Measurements from ENCODE around the gene ENO2. TPM values are rescaled to one million over a fixed set of nuclear protein-coding genes. Genes with fewer than 3 reads are reported as not detected.

The ENO2 gene
- total RNA-seq, 4 donors from 2014 or later = 4.6 to 11.7 (median 8.8) TPM

DNA sequence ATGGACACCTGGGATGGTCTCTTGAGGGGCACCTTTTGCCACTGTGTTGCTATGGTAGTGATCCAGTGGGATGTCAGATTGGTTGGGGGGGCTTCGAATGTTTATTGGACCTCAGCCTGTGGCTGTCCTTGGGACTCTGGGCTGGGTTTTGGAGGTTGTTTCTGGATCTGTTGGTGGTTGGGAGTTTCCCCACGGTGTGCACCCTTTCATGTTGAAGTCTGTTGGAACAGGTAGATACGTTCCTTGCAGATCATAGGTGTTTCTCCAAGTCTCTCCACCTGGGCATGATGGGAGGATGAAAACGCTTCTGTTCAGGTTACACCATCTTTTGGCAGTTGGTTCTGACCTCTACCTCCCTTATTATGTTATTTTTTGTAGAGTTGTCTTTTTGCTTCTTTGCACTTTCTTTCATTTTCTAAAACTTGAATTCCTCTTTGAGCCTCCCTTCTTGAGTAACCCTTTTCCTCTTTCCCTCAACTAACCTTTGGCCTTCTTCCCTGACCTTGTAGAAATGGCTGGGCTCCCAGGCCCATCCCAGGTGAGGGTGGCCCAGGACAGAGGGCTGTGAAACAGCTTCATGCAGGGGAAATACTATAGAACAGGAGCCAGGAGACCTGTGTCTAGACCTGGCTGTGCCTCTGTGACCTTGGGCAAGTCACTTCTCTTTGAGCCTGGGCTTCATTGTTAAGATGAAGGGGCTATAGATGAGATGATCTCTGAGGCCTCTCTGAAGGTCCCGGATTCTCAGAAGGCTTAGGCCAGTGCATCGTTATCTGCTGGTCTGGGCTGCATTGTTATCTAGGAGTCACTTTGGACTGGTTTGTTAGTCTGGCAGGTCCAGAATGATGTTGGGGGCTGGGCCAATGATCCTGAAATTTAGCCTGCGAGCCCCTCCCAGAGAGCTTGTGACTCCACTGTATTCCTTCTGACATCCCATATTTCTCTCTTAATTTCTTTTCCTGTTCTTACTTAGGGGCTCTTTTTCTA is 15.4 kb downstream of the ENO2 start:
- DNase-seq = no peak
- Histone ChIP-seq H3K4me3 (peak overlapping the region; percentile 68 to 98 (median 84)), H3K36me3 (peaks cover 0 to 13% (median 0%) of the 10 kb centered on the region in 3 donors), H3K27ac (peak overlapping the region; percentile 92 to 95 (median 94)), H3K27me3 (no peaks in the 10 kb centered on the region), H3K9me3 (no peaks in the 10 kb centered on the region), H3K4me1 (peaks cover under 1 to 66% (median 13%) of the 10 kb centered on the region in 4 donors)
- TF ChIP-seq, protein P1, sequence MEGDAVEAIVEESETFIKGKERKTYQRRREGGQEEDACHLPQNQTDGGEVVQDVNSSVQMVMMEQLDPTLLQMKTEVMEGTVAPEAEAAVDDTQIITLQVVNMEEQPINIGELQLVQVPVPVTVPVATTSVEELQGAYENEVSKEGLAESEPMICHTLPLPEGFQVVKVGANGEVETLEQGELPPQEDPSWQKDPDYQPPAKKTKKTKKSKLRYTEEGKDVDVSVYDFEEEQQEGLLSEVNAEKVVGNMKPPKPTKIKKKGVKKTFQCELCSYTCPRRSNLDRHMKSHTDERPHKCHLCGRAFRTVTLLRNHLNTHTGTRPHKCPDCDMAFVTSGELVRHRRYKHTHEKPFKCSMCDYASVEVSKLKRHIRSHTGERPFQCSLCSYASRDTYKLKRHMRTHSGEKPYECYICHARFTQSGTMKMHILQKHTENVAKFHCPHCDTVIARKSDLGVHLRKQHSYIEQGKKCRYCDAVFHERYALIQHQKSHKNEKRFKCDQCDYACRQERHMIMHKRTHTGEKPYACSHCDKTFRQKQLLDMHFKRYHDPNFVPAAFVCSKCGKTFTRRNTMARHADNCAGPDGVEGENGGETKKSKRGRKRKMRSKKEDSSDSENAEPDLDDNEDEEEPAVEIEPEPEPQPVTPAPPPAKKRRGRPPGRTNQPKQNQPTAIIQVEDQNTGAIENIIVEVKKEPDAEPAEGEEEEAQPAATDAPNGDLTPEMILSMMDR (IDR thresholded peaks at IDR 0.05) = no peak
- TF ChIP-seq POLR2A (IDR thresholded peaks at IDR 0.05) = no peak

DNA sequence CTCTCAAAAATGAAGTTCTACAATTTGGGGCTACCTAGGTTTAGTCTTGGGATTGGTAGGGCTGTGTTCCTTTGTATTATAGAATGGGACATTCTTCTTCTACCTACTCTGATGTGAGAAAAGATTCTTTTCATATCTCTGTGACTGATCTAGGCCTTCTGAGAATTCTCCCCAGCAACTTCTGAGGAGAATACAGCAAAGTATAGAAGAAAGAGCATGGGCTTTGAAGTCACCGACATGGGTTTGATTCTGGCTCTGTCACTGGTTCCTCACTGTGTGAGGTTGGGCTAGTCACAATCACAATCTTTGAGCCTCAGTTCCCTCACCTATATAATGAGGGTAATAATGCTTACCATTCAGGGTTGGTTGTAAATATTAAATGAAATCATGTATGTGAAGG is 18.4 kb downstream of the ENO2 start:
- DNase-seq = no peak
- no peaks in the 10 kb centered on the region for H3K9me3 ChIP-seq
- H3K27ac ChIP-seq = no peak overlapping the region
- H3K4me3 ChIP-seq = no peak overlapping the region
- H3K27me3 ChIP-seq = no peaks in the 10 kb centered on the region
- no peak for TF ChIP-seq POLR2A (IDR thresholded peaks at IDR 0.05)
- TF ChIP-seq, protein P1 (IDR thresholded peaks at IDR 0.05) = no peak
- H3K4me1 ChIP-seq = peaks cover 8 to 50% (median 14%) of the 10 kb centered on the region in 4 donors
- peaks cover 0 to 28% (median 0%) of the 10 kb centered on the region in 3 donors for H3K36me3 ChIP-seq

DNA sequence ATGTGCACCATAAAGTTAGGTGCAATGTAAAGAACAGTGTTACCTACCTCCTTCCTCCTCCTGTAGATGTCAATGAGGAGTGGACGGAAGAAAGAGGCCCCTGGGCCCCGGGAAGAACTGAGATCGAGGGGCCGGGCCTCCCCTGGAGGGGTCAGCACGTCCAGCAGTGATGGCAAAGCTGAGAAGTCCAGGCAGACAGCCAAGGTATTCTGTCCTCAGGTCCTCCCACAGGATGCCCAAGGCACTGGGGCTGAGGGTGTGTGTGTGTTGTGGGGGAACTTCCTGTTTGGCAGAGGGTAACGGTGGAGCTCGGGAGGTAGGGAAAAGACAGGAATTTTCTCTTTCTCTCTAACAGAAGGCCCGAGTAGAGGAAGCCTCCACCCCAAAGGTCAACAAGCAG is 19.7 kb downstream of the ENO2 start:
- Histone ChIP-seq H3K9me3 (no peaks in the 10 kb centered on the region), H3K27me3 (no peaks in the 10 kb centered on the region), H3K4me1 (peaks cover 13 to 55% (median 14%) of the 10 kb centered on the region in 4 donors), H3K36me3 (peaks cover 0 to 28% (median 0%) of the 10 kb centered on the region in 3 donors), H3K27ac (peak overlapping the region in 1 of 4 donors; percentile 41), H3K4me3 (no peak overlapping the region)
- DNase-seq = no peak
- TF ChIP-seq, protein P1 (IDR thresholded peaks at IDR 0.05) = no peak
- no peak for TF ChIP-seq POLR2A (IDR thresholded peaks at IDR 0.05)

DNA sequence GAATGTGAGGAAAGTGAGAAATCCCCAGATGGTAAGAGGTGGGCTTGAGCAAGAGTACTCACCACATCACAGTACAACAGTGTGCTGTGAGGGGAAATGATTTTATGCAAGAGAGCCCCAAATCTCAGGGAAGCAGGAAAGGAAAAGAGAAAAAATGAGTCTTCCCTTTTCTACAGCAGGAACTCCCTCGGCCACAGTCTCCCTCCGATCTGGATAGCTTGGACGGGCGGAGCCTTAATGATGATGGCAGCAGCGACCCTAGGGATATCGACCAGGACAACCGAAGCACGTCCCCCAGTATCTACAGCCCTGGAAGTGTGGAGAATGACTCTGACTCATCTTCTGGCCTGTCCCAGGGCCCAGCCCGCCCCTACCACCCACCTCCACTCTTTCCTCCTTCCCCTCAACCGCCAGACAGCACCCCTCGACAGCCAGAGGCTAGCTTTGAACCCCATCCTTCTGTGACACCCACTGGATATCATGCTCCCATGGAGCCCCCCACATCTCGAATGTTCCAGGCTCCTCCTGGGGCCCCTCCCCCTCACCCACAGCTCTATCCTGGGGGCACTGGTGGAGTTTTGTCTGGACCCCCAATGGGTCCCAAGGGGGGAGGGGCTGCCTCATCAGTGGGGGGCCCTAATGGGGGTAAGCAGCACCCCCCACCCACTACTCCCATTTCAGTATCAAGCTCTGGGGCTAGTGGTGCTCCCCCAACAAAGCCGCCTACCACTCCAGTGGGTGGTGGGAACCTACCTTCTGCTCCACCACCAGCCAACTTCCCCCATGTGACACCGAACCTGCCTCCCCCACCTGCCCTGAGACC is 21.2 kb downstream of the ENO2 start:
- Histone ChIP-seq H3K4me1 (peaks cover 8 to 46% (median 12%) of the 10 kb centered on the region in 4 donors), H3K36me3 (peaks cover 0 to 28% (median 0%) of the 10 kb centered on the region in 3 donors), H3K4me3 (no peak overlapping the region), H3K27me3 (no peaks in the 10 kb centered on the region), H3K27ac (peak overlapping the region in 3 of 4 donors; percentile 35 to 99 (median 90)), H3K9me3 (no peaks in the 10 kb centered on the region)
- DNase-seq = peak in 1 of 3 donors; percentile 40
- no peak for TF ChIP-seq POLR2A (IDR thresholded peaks at IDR 0.05)
- TF ChIP-seq, protein P1 (IDR thresholded peaks at IDR 0.05) = no peak

DNA sequence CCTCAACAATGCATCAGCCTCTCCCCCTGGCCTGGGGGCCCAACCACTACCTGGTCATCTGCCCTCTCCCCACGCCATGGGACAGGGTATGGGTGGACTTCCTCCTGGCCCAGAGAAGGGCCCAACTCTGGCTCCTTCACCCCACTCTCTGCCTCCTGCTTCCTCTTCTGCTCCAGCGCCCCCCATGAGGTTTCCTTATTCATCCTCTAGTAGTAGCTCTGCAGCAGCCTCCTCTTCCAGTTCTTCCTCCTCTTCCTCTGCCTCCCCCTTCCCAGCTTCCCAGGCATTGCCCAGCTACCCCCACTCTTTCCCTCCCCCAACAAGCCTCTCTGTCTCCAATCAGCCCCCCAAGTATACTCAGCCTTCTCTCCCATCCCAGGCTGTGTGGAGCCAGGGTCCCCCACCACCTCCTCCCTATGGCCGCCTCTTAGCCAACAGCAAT is 21.8 kb downstream of the ENO2 start:
- peaks cover 4 to 46% (median 12%) of the 10 kb centered on the region in 4 donors for H3K4me1 ChIP-seq
- no peaks in the 10 kb centered on the region for H3K9me3 ChIP-seq
- no peak for TF ChIP-seq POLR2A (IDR thresholded peaks at IDR 0.05)
- TF ChIP-seq, protein P1 (IDR thresholded peaks at IDR 0.05) = no peak
- H3K27me3 ChIP-seq = no peaks in the 10 kb centered on the region
- H3K27ac ChIP-seq = peak overlapping the region in 3 of 4 donors; percentile 90 to 99 (median 95)
- H3K36me3 ChIP-seq = peaks cover 0 to 34% (median 0%) of the 10 kb centered on the region in 3 donors
- DNase-seq = no peak
- H3K4me3 ChIP-seq = no peak overlapping the region
